GM18870 (cell line): Measurements from ENCODE around the gene PIK3CA.
"Not testable (repeated sequence)": the region's sequence is repeated elsewhere in the genome, so short reads cannot be mapped to it uniquely, and the experiment has no call there.

Source experiments
- ATAC-seq: cut with Tn5 transposase; IDR thresholded peaks from one replicate; pipeline ENCODE4 v1.9.1; 2021; ENCODE audit warnings: moderate library complexity; ENCODE audit not compliant: unreplicated experiment

Gene PIK3CA

DNA sequence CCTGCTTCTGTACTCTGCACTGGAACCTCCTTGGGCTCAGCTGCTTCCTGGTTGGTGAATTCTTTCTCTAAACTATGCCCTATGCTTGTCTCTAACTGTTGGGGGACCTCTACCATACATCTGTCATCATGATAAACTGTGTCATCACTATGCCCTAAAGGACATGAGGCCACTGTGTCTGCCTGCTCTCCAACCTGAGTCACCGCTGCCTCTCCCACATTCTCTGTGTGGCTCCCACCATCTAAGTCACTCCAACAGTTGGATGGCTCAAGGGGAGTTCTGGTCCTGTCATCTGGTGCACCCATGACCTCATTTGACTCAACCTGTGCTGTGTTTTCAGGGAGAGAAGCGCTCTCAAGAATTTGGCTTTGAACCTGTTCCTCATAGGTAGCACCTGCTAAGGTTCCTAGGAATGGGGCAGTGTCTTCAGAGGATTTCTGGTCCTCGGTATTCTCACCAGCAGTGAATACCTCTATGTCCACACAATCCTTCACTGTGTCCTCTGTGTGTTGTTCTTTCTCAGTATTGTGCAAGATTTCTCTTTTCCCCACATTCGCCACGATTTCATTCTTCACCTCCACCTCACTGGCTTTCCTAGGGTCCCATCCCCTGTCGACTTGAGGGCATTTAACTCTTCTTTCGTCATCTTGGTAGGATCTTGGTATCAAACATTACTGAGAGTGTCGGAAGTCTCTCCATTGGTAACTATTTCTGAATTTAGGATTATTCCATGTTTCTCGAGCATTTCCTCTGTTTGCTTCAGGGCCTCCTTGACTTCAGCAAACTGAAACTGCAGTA, 112.0 kb downstream of the PIK3CA start:
- ATAC-seq, result not testable (repeated sequence)

DNA sequence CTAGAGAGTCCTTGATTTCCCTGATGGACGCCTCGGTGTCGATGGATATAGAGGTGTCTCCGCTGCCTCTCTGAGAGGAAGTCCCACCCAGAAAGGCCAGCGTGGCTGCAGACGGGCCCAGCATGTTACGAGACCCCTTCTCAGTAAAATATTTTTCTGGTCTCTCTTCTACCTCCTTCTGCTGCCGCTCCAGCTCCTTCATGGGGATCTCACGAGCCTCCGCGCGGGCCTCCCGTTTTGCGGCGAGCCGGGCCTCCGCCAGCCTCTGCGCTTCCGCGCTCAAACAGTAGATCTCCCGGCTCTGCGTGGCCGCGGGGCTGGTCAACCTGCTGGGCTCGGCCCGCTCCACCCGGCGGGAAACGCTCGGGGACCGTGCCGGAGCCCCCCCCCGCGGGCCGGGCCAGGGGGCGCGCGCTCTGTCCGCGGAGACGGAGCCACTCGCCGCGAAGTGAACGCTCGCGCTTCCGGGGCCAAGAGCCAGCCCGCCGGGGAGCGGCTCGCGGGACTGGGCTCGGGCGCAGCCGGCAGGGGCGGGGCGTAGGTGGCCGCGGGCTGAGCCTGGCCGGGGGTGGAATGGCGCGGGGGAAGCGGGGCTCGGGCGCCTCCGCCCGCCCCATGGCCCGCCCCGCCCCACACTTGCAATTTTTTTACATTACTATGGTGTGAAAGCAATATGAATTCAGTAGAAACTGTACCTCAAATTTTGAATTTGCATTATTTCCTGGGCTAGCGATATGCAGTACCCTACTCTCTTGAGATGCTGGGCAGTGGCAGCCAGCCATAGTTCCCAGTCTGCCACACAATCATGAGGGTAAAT, 113.0 kb downstream of the PIK3CA start:
- peak; percentile 49 for ATAC-seq

DNA sequence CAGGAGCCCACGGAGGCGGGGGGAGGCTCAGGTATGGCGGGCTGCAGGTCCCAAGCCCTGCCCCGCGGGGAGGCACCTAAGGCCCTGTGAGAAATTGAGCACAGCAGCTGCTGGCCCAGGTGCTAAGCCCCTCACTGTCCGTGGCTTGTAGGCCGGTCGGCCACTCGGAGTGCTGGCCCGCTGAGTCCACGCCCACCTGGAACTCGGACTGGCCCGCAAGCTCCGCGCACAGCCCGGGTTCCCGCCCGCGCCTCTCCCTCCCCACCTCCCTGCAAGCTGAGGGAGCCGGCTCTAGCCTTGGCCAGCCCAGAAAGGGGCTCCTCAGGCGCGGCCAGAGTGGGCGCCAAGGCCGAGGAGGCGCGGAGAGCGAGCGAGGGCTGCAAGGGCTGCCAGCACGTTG, 115.0 kb downstream of the PIK3CA start:
- ATAC-seq, result no peak

- ATAC-seq, result no peak
Measured at GRCh38 chr3:179264449-179264848, 116.3 kb downstream of the PIK3CA start.

DNA sequence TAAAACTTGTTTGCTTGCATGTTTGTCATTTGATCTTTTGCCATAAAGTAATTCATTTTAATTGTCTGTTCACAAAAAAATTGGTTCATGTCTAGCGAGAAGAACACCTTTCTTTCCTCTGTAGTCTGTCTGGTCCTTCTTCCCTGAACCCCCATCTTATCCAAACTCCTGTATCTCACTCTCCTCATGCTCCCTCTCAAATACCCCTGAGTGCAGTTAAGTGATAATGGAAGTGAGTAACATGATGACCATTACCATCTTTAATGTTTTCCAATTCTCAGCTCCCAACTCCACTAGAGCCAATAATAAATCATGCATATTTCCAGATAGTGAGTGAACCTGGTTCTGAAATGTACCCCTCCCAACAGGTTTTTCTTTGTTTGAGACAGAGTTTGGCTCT, 116.9 kb downstream of the PIK3CA start:
- ATAC-seq, result no peak

DNA sequence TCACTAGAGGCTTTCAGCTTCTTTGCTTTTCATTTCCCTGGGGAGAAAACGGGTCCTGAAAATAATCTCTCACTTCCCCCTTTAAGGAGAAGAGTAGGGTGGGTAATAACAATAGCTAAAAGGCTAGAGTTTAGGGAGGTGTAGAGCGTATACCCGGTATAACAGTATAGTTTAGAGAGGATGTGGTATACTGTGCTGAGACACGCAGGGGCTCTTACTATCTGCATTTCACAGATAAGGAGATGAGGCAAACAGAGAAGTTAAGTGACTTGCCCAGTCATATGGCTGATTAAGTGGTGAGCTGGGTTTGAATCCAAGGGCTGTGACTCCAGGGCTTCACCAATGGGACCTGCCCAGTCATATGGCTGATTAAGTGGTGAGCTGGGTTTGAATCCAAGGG, 117.7 kb downstream of the PIK3CA start:
- ATAC-seq, result peak; percentile 65

- no peak for ATAC-seq
Measured at GRCh38 chr3:179266701-179267211, 118.6 kb downstream of the PIK3CA start.

DNA sequence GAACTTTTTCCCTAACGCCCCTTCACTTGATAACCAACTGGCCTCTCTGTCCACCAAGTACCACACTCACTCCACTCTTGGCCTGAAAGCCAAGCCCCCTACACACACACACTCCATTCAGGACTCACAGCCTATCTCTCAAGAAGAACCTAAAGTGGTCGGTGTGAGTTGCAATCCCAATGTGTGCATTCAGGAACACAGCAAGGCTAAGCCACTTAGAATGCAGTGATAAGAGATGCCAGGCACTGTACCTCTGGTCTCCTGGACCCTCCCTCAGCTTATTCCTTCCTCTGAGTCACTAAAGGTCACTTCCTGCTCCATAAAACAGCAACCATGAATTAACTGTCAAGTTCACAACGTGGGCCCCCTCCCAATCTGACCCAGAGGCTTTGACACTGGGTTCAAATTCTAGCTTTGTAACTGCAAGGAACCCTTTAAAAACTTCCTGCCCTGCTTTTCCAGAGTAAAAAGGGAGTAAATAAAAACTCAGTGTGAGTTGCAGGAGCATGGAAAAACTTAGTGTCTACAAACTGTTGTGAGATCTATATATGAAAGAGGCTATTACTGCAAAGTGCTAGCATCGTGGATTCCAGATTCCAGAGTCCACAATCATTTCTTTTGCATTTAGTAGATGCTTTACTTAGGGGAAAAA, 120.4 kb downstream of the PIK3CA start:
- ATAC-seq, result no peak

DNA sequence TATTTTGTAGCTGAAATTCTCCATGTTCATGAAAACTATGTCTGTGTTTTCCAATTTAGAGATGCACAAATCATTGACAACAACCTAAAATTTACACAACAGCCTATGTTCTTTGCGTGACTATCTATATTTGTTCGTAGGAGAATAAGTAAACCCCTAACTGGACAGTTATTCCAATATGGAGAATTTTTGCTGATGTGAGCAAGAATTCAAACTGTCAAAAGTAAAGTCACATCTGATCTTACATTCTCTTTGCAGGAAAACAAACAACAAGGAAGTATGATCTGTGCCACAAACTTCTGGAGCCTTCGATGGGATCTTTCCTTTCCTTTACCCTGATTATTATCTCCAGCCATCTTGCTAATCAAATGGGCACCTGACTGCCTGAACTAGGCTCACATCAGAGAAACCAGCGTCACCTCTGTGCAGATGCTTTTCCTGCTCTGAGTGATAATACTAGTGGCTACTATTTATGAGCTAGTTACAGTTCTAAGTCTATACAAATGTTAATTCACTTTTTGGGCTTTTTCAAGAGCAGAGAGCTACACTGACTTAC, 121.1 kb downstream of the PIK3CA start:
- no peak for ATAC-seq

- no peak for ATAC-seq
Measured at GRCh38 chr3:179272385-179272784, 124.2 kb downstream of the PIK3CA start.

- ATAC-seq, result not testable (repeated sequence)
Measured at GRCh38 chr3:179274434-179274833, 126.3 kb downstream of the PIK3CA start.

GRCh38 chr3:179276001-179276400, 127.8 kb downstream of the PIK3CA start:
- ATAC-seq, result no peak

DNA sequence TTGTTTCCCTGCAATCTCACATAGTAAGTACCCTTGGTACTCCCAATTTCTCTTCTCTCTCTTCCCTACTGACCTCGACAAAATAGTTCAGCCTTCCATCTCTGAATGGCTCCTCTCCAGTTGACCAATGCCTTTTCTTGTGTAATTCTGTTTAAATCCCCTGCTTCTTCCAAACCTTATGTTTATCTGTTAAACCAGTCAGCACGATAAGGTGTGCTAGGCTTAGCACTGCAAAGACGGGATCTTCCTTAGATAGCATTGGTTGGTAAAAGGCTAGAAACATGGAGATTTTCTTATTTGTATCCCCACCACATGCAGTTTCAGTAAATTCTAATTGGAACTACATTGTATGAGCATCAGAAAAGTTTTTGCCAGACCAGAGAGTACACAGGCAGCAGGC, 128.6 kb downstream of the PIK3CA start:
- ATAC-seq, result no peak

DNA sequence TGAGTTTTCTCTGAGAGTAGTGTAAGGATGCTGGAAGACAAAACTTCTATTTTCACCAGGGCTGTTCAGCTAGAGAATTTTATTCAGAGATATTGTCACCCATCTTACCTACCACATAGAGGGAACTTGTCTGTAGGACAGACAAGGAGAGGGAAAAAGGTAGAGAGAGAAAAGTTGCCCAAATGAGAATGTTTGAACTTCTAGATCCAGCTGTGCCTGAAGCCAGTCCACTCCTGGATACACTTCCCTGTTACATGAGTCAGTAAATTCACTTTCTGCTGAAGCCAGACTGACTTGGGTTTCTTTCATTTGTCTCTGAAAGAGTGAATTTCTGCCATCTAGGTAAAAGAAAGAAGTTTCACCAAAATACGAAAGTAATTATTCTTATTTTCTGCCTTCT, 130.0 kb downstream of the PIK3CA start:
- no peak for ATAC-seq

DNA sequence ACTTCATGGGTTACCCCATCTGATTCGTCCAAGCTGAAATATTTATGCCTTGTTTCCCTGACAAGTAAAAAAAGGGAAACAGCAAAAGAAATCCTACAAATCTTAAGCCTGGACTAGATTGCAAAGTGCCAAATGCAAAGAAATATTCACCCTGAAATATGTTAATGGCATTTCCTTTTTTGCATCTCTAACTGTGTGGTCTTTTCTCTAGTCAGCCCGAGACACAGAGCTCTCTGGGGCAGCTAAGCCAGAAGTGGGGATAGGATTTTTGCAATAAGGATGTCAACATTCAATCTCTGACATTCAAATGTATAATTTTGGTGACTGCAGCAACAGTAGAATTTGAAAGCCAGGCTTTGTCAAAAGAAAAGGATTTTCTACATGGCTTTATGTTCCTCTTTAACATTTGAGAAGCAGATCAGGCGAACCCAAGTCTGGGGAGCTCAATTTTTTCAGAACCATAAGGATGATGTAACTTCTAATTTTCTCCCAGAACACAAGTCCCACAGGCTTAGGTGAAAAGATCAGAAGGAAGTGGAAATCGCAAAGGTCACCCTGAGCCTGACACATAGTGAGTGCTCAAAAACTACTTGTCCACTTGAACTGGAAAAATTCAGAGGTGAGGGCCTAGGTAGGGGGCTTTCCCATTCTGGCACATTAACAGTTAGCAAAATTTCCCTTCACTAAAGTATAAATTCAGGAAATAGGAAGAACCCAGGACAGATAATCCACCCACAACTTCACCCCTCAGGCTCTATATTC, 131.0 kb downstream of the PIK3CA start:
- ATAC-seq, result no peak

DNA sequence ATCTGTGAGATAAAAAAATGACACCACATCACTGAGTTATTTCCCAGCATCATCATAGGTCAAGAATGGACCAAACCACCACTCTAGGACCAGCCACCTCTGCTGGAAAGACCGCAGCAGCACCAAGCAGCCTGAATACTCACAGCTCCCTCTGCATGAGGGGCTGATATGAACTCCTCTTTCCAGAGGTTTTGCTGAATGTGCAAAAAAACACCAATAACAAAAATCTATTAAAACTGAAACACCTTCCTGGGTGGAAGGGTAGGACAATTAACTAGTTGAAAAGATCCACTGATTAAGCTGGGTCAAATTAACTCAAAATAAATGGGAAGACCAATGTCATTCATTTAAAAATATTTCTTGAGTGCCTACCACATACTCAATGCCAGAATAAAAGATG, 131.7 kb downstream of the PIK3CA start:
- no peak for ATAC-seq

GRCh38 chr3:179281825-179282224, 133.7 kb downstream of the PIK3CA start:
- ATAC-seq, result no peak

GRCh38 chr3:179286331-179286730, 138.2 kb downstream of the PIK3CA start:
- no peak for ATAC-seq

GRCh38 chr3:179288845-179289244, 140.7 kb downstream of the PIK3CA start:
- no peak for ATAC-seq

DNA sequence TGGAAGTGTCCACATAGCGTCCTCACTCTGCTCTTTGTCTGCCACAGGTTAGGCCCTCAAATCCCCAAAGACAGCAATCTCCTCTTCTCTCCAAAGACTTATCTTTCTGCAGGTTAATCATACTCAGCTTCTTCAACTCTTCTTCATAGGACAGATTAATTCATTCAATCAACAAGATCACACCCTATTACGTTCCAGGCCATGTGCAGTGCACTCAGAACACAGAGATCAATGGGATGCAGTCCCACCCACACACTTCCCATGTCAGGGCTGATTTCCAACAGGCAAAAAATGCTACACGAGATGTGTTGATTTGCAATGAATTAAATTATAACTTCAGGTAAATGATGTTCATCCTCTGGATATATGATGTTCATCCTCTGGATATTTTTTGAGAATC, 141.1 kb downstream of the PIK3CA start:
- ATAC-seq, result no peak
